GM10847 (cell line): ENCODE data around the gene SPEN.
A peak's percentile ranks its signal among the peaks of the same experiment; 100 is the strongest.

Experiments
- POLR2A ChIP-seq: IDR thresholded peaks from 2 replicates; pipeline ENCODE4 v1.6.1; 2011; ENCODE audit not compliant: insufficient read length; ENCODE audit errors: extremely low read depth

The SPEN gene

DNA sequence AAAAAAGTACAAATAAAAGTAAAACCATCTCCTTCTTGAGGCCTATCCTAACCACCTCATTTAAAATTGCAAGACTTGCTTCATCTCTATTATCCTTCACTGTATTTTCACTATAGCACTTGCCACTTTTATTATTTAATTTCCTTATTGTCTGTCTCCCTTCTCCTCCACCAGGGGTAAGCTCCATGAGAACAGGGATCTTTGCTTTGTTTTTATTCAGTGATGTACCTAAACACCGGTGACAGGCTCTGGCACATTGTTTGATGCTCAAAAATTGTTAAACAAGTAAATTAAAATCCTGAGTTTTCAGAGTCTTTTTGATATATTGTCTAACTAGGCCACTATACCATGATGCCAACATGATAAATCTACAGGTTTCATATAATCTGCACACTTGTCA lies 17.2 kb upstream of the SPEN start:
- TF ChIP-seq POLR2A: no peak

- no peak for TF ChIP-seq POLR2A
Measured at GRCh38 chr1:15833069-15833679, 14.3 kb upstream of the SPEN start.

DNA sequence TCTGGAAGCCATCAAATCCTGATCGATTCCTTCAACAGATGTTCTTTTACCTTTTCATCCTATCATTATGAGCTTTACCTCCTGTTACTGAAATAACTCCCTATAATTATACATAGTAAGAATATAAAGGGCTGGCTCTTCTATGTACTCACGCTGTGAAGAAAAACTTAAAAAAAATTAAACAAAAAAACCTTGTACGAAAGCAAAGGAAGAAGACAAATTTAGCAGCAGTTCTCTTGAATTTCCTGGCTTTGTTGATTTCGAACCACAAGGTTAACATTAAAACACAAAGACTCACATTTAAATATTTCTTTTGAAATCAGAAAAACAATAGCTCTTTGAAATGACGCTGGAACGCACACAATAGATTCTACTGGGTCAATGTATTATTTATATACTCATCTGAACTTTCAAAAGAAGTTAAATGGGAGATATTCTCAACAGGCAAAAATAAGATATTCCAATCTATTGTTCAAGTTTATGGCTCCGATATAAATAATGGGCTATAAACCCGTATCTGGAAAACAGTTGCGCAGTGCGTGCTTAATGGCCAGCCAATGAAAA lies 13.6 kb upstream of the SPEN start:
- TF ChIP-seq POLR2A: no peak

DNA sequence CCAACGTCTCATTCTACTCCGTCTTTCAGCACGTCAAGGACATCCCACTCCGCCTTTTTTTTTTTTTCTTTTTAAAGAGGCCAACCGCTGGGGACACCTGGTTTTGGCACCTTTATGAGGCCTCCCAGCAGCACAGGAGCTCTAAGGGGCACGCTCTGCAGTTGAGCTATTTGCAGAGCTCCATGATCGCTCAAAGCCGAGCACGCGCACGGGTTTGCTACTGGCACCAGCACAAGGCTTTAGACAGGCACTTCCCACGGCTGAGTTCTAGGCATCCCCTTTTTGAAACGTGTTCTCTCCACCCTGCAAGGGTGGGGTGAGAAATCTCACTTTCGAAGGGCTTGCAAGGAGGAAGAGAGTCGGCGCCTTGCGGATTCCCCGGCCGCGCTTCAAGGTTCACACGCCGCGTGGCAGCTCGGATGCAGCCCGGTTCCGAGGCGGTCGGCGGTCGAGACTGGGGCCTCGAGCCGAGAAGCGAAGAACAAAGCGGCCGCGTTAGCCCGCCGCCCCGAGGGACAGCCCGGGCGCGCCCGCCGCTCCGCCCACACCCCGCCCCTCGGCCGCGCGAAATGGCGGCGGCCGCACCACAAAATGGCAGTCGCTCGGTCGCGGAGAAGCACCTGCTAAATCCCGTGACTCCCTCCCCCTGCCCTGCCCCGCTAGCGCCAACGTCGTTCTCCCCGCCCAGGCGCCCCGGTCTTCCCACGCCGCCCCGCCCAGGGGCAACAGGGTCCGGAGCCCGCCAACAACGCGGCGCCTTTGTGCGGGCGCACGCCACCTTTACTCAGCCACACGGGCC lies 12.9 kb upstream of the SPEN start:
- peak; percentile 72 for TF ChIP-seq POLR2A

DNA sequence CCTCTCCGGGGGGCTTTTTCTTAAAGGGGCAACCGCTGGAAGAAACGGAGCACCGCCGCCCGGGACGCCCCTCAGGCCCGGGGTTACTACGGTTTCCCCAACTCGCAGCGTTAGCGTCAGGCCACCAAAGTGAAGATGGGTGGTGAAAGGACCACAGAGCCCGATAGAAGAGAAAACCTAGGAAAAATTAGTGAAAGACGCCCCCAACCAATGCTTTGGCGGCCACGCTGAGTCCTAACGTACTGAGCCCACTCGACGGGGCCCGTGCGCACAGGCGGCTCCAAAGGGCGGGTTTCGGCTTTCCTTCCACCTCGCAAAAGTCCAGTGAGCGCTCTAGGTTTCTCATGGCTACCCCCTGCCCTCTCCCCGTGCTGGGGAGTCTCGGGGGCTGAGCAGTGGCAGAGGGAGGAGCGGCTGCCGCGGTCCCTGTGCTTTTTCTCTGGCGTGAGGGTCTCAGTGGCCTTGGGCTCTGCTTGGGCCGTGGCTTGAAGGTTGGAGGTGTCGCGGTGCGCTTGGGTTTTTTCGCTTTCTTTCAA lies 12.2 kb upstream of the SPEN start:
- TF ChIP-seq POLR2A: no peak

DNA sequence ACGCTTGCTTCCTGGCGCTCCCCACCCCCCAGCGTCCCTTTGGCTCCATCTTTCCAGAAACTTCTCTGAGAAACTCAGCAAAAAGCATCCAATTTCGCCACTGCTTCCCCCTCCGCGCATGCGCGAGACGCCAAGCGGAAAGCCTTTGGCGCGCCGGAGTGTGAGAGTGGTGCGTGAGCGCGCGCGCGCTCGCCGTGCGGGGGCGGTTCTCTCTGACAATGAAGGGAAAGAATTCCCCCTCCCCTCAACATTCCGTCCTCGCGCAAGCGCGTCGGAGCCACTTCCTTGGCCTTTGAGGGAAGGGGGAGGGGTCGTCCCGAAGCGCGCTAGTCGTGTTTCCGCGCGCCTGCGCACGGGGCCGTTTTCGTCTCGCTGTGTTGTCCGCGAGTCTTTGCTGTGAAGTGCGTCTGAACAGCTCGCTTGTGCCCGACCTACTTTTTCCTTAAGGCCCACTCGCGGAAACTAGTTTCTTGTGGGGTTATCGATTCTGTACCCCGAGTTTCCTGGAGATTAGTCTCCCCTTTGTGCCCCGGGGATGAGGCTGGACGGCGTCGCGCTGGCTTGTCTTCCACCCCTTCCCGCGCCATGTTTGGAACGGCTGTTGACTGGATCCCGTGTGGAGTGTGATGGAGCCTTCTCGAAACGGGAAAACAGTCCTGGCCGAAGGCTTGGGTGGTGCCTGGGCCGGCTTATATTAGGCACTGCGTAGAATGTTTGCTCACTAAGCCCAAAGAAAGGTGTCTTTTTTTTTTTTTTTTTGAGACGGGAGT lies 11.6 kb upstream of the SPEN start:
- TF ChIP-seq POLR2A: peak; percentile 67

- no peak for TF ChIP-seq POLR2A
Measured at GRCh38 chr1:15836772-15837669, 10.5 kb upstream of the SPEN start.

GRCh38 chr1:15837931-15838330 lies 9.6 kb upstream of the SPEN start:
- no peak for TF ChIP-seq POLR2A

GRCh38 chr1:15838721-15839120 lies 8.8 kb upstream of the SPEN start:
- no peak for TF ChIP-seq POLR2A

GRCh38 chr1:15843826-15844572 lies 3.5 kb upstream of the SPEN start:
- TF ChIP-seq POLR2A: no peak

DNA sequence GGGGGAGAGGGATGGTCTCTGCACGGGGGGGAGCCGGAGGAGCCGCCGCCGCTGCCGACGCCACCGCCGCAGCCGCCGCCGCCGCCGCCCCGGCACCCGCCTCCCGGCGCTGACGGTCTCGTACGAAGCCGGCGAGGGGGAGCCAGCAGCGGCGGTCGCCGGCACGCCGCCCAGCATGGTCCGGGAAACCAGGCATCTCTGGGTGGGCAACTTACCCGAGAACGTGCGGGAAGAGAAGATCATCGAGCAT lies 311 bp downstream of the SPEN start:
- TF ChIP-seq POLR2A: no peak

- no peak for TF ChIP-seq POLR2A
Measured at GRCh38 chr1:15848143-15848928, 829 bp downstream of the SPEN start.
